ENCODE data around the gene AATF. TPM values are rescaled to one million over a fixed set of nuclear protein-coding genes. Genes with fewer than 3 reads are reported as not detected.

AATF gene
- total RNA-seq, 1 experiment from 2014 or later: 87.6 TPM

GRCh38 chr17:36922175-36922574 lies 26.6 kb upstream of the AATF start:
- Mint-ChIP-seq H3K4me1 (ENCODE audit: low read depth, unreplicated experiment) (peaks cover 6% of the 10 kb centered on the region), H3K27me3 (ENCODE audit: insufficient read depth, unreplicated experiment) (peaks cover 3% of the 10 kb centered on the region), H3K36me3 (ENCODE audit: insufficient read depth, unreplicated experiment) (no peaks in the 10 kb centered on the region), H3K27ac (ENCODE audit: unreplicated experiment) (no peak overlapping the region), H3K9me3 (ENCODE audit: unreplicated experiment) (no peaks in the 10 kb centered on the region), H3K4me3 (ENCODE audit: unreplicated experiment) (no peak overlapping the region)
- no peak overlapping the region for H3K4me3 ChIP-seq (ENCODE audit: low read depth, low read length)
- H3K36me3 ChIP-seq (ENCODE audit: control insufficient read depth, insufficient read depth, low read length): no peaks in the 10 kb centered on the region
- no peak for DNase-seq
- no peak for TF ChIP-seq CTCF (IDR thresholded peaks at IDR 0.05; ENCODE audit: insufficient read depth in 1 of 2, low read depth in 1 of 2, low read length in 1 of 2, severe bottlenecking in 1 of 2, unreplicated experiment in 1 of 2)
- intact Hi-C loops (cut with micrococcal nuclease; ENCODE audit: unreplicated experiment): no loop called here
- no peaks in the 10 kb centered on the region; the same call in 1 of the 2 replicates for H3K27me3 ChIP-seq (replicated peaks; ENCODE audit: control insufficient read depth, insufficient read depth, low read length)
- POLR2A ChIA-PET: no interaction called here
- no TSS peak for BruUV-seq (replicated peaks)
- H3K9me3 ChIP-seq: no peaks in the 10 kb centered on the region
- CTCF ChIA-PET: no interaction called here
- H3K4me1 ChIP-seq: no peaks in the 10 kb centered on the region

DNA sequence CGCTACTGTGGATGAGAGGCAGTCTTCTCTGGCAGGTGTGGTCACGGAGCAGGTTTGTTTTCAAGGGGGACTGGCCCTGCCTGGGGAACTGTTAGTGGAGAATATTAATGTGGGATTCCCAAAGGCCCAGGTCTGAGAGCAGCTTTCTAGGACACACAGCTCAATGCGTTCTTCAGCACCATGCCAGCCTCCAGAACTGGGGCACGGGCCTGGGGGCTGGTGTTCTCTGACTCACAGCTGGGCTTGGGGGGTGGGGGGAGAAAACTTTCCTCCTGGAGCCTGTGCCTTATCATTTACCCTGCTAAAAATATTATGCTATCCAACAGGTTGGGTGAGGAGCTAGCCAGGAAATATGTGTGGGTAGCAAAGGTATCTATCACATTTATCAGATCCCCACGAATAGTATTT lies 24.9 kb upstream of the AATF start:
- Histone ChIP-seq H3K4me1 (no peaks in the 10 kb centered on the region), H3K4me3 (ENCODE audit: low read depth, low read length) (no peak overlapping the region), H3K36me3 (ENCODE audit: control insufficient read depth, insufficient read depth, low read length) (no peaks in the 10 kb centered on the region), H3K27me3 (replicated peaks; ENCODE audit: control insufficient read depth, insufficient read depth, low read length) (no peaks in the 10 kb centered on the region; the same call in 1 of the 2 replicates), H3K9me3 (no peaks in the 10 kb centered on the region)
- ChIA-PET CTCF (no interaction called here), POLR2A (no interaction called here)
- H3K36me3 Mint-ChIP-seq (ENCODE audit: insufficient read depth, unreplicated experiment): no peaks in the 10 kb centered on the region
- no peaks in the 10 kb centered on the region for H3K9me3 Mint-ChIP-seq (ENCODE audit: unreplicated experiment)
- TF ChIP-seq CTCF (IDR thresholded peaks at IDR 0.05; ENCODE audit: insufficient read depth in 1 of 2, low read depth in 1 of 2, low read length in 1 of 2, severe bottlenecking in 1 of 2, unreplicated experiment in 1 of 2): no peak
- peaks cover 6% of the 10 kb centered on the region for H3K4me1 Mint-ChIP-seq (ENCODE audit: low read depth, unreplicated experiment)
- no peak overlapping the region for H3K4me3 Mint-ChIP-seq (ENCODE audit: unreplicated experiment)
- no TSS peak for BruUV-seq (replicated peaks)
- peaks cover 9% of the 10 kb centered on the region for H3K27me3 Mint-ChIP-seq (ENCODE audit: insufficient read depth, unreplicated experiment)
- DNase-seq: no peak
- H3K27ac Mint-ChIP-seq (ENCODE audit: unreplicated experiment): no peak overlapping the region
- intact Hi-C loops (cut with micrococcal nuclease; ENCODE audit: unreplicated experiment): no loop called here

DNA sequence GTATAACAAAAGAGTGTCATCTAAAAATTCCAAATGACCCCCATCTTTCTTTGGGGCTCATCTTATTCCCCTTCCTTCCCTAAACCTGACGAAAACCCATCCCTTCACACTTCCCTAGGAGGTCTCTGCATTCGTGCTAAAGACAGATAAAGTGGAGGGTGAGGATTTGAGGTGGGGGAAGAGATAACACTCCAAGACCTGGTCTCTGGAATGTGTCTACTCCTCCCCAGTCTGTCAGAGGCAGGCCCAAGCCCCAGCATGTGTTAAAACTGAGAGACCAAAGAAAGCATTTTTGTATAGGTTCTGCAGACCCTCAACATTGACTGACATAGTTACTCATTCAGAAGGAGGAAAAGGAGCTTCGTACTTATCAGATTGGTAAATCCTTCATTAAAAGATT lies 22.5 kb upstream of the AATF start:
- intact Hi-C loops (cut with micrococcal nuclease; ENCODE audit: unreplicated experiment): no loop called here
- Histone ChIP-seq H3K9me3 (no peaks in the 10 kb centered on the region), H3K4me1 (no peaks in the 10 kb centered on the region), H3K27me3 (replicated peaks; ENCODE audit: control insufficient read depth, insufficient read depth, low read length) (peaks cover 3% of the 10 kb centered on the region), H3K36me3 (ENCODE audit: control insufficient read depth, insufficient read depth, low read length) (no peaks in the 10 kb centered on the region), H3K4me3 (ENCODE audit: low read depth, low read length) (no peak overlapping the region)
- Mint-ChIP-seq H3K4me1 (ENCODE audit: low read depth, unreplicated experiment) (no peaks in the 10 kb centered on the region), H3K9me3 (ENCODE audit: unreplicated experiment) (no peaks in the 10 kb centered on the region), H3K27me3 (ENCODE audit: insufficient read depth, unreplicated experiment) (peaks cover 21% of the 10 kb centered on the region), H3K4me3 (ENCODE audit: unreplicated experiment) (no peak overlapping the region), H3K36me3 (ENCODE audit: insufficient read depth, unreplicated experiment) (no peaks in the 10 kb centered on the region), H3K27ac (ENCODE audit: unreplicated experiment) (no peak overlapping the region)
- CTCF ChIA-PET: no interaction called here
- no peak for DNase-seq
- no TSS peak for BruUV-seq (replicated peaks)
- POLR2A ChIA-PET: no interaction called here
- TF ChIP-seq CTCF (IDR thresholded peaks at IDR 0.05; ENCODE audit: insufficient read depth in 1 of 2, low read depth in 1 of 2, low read length in 1 of 2, severe bottlenecking in 1 of 2, unreplicated experiment in 1 of 2): no peak
